ENCODE data around the gene USP9X.

DNA sequence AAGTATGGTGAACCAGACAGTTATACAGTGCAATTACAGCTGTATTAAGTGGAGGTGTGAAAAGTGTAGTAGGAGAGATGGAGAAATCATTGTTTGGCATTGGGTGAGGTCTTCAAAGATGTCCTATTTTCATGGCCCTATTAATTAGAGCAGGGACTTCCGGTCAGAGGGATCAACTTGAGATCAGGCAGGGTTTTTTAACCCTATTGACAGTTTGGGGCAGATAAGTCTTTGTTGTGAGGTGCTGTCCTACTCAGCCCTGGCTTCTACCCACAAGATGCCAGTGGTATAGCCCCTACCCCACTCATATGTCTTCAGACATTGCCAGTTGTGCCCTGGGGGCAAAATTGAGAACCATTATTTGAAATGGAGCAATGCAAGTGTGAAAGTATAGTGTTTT is 9.9 kb downstream of the USP9X start:
- no peak for TF ChIP-seq CTCF (conservative IDR thresholded peaks at IDR 0.05 in 1 of 2, IDR thresholded peaks at IDR 0.05 in 1 of 2; ENCODE audit: low read depth in 1 of 2, low read length in 2 of 2)
- TF ChIP-seq EZH2 (IDR thresholded peaks at IDR 0.05; ENCODE audit: low read length, missing control alignments) = no peak

Data from fibroblast of lung (primary cell).